Stimulated activated CD4-positive, alpha-beta T cell treated with anti-CD3 and anti-CD28 coated beads, Interleukin-15, amount 100 ng/mL, for 24 hours (primary cell): Measurements from ENCODE around the gene ZCCHC17.
"Not testable (repeated sequence)": the region's sequence is repeated elsewhere in the genome, so short reads cannot be mapped to it uniquely, and the experiment has no call there.

Source experiments
- DNase-seq: peaks from one replicate; pipeline ENCODE4 v3.0.0-alpha.2; 2020

ZCCHC17 gene

DNA sequence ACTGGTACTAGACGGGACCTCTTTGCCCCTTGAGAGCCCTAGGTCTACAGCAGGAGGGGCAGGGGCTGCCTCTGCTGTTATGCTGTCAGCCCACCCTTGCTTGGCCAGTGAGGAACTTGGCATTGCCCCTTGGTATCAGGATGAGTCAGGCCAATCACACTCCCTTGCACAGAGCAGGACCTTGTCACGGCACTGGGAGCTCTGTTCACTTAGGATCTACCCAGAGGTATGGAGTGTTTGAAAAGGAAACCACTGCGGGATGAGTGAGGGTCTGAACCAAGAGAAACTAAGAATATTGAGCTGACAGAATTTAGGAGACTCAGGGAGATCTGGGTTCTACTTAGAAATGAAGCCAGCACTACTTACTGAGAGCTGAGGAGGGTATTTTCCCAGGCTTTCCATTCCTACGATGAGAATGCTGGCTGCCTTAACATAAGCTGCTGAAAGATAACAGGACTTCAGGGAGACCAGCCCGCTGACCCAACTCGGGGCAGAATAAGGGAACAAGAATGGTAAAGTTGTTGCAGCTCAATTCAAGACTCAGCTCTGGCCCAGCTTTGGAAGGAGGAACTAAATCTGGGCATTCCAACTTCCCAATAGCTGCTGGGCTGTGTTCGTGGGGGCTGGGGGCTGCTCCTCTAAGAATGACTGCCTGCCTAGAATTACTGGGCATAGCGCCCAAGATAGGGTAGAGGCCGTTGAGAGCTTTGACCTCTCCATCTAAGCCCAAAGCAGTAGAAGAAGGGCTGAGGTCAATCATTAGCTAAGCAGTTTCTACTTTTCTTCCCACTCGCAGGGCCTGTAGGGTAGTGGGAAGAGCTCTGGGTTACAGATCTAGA lies 74.5 kb downstream of the ZCCHC17 start:
- no peak for DNase-seq

DNA sequence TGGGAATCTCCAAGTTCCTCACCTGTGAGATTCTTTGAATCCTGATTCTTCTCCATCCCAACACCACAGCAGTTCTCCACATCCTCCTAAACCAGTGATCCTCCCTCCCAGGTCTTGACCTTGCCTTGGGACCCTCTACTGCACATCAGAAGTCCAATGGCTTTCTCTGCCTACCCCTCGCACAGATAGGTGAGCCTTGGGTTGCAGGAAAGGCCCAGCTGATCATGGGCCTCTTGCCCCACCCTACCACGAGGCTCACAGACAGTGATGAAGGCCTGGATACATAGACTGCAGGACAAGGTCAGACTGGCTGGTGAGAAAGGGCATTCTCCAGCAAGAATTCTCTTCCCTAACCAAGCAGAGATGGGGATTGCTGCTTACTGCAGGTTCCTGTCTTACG lies 75.2 kb downstream of the ZCCHC17 start:
- no peak for DNase-seq

DNA sequence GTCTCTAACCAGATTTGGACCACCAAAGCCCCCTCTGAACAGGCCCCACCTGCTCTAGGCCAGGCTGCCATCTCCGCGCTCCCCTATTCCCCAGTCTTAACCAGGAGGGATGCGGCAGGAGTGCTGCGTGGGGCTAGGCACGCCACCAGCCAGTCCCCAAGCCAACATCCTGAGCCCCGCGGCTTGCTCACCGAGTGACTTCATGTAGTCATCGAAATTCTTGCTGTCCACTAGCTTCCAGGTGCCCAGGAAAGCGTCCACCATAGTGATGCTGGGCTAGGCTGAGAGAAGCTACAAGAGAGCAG lies 75.9 kb downstream of the ZCCHC17 start:
- no peak for DNase-seq

DNA sequence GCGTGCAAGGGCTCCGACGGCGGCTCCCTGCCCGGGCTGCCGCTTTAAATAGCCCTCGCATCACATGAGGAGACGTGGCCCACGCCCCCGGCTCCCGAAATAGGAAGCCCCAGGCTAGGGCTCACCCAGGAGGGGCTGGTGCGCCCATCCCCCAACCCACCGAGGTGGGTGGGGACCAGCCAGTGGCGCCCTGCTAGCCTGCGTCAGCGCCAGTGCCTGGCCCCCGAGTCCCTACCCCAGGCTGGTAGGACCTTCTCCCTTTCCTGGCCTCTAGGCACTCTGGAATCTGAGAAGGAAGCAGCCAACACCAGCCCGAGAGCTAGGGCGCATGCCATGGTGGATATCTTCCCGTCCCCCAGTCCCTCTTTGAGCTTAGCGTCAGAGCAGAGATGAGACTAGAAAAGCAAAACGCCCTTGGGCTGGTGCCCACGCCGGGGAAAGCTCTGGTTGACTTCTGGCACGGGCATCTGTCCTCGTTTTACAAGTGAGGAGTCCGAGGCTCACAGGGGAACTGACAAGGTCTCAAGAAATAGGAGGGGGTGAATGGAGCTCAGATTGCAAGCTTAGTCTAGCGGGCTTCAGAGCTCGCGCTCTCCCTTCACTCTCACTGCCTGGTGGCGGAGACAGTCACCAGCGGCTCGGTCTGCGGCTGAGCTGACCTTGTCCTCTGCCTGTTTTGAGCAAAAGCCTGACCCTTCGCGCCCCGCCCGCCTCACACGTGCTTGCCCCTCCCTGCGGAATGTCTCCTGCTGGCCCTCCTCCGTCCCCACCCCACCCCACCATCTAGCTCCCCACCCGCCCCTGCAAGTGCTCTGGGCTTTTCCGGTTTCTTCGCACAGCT lies 76.4 kb downstream of the ZCCHC17 start, which contains the start of gene FABP3:
TSS of gene FABP3 (minus strand) at position 21 of the 841 bp plus-strand sequence. CDS start 62 bp downstream, outside the sequence.
- peak; percentile 30 for DNase-seq

DNA sequence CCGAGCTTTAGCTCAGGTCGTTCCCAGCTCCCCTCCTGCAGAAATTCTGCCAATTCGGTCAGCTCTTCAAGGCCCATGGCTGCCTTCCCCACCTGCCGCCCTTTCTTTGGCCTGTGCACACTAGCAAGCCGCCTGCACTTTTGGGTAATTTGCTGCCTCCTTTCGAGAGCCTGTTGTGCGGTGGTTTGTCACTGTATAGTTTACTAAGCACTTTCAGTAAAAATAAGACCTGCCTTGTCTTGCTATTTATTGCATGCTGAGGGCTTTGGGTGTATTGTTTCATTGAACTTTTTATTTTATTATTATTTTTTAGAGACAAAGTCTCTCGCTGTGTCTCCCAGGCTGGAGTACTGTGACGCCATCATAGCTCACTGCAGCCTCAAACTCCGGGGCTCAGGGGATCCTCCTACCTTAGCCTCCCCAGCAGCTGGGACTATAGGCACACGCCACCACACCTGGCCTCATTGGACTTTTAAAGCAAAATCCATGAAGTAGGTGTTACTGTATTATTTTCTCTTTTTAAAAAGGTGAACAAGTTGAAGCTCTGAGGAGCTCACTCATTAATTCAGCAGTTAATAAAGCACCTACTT lies 77.2 kb downstream of the ZCCHC17 start:
- no peak for DNase-seq

DNA sequence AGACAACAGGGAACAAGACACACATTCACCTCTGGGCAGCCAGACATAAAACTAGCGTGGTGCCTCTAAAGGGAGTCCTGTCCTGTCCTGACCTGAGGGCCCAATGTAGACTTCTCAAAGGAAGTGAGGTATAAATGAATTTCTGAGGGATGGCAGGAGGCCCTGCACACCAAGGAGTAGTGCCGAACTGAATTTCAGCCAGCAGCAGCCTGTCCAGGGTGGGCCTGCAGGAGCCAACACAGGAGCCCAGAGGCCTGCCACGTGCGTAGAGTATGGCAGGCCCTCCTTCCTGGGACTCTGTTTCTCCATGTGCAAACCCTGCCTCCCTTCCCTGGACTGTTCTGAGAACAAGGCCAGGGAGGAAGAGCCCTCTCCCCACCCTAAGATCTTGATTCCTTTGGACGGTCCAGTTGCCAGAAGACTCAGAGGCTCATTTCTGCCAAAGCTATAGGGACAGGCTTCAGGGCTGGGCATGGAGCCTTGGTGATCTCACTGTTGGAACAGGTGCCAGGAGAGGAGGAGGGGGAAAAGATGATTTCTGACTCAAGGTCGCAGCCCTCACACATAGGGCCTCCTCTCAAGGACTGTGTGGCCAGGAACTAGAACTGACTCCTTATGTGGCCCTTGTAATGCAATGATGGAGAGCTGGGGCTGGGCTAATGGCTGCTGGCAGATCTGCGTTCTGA lies 77.8 kb downstream of the ZCCHC17 start:
- no peak for DNase-seq

DNA sequence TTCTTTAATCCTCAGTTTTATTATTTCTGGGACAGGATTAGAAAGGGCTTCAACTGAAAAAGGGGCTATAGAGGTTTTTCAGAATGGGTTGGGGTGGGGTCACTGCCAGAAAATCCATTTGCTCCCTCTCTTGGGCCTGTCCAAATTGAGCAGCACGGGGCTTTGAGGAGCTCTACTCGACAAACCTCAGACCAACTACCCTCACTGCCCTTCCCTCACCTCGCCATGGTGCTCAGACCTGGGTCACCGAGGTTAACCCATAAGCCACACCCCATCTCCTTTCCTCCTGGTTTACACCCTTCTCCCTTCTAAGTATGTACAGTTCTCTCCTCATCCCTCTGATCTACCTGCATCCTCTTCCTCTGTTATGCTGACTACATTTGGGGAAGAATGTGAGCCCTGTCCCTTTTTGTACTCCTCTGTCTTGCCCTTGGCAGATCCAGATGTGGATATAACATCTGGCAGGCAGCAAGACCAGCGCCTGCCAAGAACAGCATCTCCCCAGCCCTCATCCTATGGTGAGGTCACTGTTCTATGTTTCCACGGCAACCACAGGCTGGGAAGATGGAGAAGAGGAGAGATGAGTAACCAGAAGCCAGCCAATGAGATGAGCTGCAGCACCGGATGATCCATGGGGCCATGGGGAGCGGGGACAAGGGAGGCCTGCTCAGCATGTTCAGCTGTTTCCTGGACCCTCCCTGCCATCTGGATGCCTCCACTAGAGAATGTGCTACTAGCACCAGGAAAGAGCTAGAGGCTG lies 79.7 kb downstream of the ZCCHC17 start:
- DNase-seq = no peak

DNA sequence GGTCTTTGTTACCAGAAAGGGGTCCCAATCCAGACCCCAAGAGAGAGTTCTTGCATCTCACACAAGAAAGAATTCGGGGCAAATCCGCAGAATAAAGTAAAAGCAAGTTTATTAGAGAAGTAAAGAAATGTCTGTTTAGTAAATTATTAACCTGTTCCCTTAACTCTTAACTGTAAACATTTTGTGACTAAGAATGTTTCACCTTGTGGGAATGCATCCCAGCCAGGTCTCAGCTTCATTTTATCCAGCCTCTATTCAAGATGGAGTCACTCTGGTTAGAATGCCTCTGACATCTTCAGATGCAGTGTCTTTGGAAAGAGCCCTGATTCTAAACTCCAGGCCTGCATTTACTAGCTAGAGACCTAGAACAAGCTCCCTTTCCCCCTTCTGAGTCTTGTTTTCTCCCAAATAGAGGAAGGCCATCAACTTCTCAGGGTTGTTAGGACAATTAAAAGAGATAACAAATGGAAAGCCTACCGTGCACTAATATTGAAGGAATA lies 80.6 kb downstream of the ZCCHC17 start:
- no peak for DNase-seq

DNA sequence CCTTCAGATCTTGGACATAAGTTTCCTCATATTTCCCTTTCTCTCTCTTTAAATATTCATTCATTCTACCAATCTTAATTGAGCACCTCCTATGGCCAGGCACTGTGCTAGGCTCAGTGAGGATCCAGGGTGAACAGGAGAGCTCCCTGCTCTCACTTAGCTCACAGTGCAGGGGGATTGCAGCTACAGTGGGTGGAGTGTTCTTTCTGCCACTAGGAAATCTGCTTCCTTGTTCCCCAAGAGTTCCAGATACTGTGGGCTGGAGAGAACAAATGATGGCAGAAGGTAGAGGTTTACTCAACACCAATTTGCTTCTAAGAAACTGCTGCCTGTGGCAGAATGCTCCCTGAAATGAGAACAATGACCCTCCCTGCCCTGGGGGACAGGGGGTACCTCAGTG lies 81.2 kb downstream of the ZCCHC17 start:
- no peak for DNase-seq

DNA sequence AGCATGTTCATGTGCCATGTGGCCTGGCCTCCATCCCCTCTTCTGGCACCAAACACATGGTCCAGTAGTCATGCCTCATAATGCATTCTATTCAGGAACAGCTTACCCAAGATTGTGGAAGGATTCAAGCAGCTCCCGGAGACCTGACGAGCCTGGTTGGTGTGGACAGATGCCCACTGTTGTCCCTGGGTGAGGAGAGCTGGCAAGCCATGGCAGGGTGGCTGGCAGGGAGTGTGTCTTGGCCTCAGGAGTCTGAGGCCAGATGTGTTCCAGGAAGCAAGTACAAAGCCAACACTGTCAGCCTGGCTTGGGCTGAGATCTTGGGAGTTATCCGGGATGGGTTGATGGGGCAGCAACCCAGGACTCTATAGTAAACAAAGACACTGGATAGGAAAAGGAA lies 83.3 kb downstream of the ZCCHC17 start:
- no peak for DNase-seq

DNA sequence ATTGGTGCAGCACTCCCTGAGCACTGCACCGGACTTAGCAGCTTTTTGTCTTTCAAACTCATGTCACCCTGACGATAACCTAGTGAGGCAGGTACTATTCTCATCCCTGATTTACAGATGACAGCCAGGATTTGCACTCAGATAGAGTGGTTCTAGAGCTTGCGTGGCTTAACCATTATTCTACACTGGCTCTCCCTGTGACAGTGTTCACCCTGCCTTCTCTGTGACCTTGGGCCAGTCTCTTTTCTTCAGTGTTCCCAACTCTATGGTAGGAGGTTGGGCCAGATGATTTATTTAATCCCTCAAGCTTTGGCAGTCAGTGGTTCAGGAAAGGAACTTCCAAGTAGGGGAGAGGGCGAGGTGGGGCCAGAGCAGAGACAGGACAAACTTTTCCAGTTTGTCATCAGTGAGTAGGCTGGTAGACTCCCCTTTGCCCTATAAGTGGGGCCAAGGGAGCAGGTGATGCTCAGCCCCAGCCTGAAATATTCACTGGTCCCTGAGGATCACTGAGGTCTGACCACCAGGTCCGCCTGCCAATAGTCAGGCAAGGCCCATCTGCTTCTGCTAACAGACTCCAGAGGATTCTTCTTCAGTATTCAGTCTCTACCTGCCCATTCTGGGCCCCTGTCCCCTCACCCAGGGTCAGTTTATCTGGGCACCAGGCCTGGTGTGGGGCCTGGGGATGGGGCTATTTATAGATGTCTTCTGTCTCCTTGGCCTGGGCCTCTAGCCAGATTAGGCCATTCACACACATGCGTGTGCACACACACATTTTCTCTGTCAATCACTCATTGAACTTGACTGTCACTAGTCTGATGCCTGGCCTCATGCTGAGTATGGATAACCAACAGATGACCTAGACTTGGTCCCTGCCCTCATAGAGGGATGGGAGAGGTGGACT lies 84.8 kb downstream of the ZCCHC17 start:
- DNase-seq = no peak

DNA sequence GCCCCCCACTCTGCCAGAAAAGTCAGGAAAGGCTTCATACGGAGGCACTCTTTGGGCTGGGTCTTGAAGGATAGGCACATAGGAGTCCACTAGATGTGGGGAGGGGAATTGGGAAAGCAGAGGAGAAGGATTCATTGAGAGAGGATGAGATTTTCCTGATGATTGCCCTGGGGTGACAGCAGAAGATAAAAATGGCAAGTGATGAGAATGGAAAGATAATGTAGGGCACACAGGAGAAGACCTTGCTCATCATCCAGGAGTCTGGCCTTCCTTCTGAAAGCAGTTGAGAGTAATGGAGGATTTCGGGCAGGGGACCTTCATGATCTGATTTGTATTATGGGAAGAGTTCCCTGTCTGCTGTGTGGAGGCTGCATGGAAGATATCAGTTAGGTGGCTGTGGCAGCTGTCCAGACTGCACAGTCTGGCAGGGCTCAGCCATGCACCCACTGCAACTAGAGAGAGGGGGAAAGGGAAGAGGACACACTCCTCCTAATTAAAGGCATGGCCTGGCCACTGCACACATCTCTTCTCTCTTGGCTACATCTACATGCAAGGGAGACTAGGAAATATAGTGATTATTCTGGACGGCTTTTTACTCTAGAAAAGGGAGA lies 85.7 kb downstream of the ZCCHC17 start:
- DNase-seq = no peak

DNA sequence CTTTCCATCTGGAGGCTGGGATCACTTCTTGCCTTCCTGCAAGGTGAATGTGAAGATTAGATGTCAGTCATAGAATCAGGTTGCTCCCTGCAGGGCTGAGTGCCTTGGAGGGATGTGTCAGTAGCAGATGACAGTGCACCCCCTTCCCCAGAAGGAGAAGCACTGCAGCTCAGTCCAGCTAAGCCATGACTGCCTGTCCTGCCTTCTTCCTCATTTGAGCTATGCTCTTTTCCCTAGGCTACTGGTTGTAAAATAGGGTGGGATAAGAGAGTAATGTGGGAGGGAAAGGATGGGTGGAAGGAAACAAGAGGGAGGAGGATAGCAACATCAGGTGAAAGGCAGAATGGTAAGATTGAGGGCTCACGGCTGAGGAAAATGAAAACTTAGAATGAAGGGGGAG lies 87.1 kb downstream of the ZCCHC17 start:
- DNase-seq = no peak

DNA sequence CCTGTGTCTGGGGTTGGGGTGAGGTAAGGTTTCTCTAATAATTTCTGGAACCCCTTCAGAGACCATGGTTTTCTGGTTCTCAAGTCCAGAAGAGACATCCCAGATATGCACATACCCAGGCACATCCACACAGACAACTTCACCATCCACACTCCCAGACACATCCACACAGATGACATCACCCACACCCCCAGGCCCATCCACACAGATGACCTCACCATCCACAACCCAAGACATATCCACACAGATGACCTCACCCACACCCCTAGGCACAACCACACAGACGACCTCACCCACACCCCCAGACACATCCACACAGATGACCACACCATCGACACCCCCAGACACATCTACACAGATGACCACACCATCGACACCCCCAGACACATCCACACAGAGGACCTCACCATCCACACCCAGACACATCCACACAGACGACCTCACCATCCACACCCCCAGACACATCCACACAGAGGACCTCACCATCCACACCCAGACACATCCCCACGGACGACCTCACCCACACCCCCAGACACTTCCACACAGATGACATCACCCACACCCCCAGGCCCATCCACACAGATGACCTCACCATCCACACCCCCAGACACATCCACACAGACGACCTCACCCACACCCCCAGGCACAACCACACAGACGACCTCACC lies 89.9 kb downstream of the ZCCHC17 start:
- not testable (repeated sequence) for DNase-seq

DNA sequence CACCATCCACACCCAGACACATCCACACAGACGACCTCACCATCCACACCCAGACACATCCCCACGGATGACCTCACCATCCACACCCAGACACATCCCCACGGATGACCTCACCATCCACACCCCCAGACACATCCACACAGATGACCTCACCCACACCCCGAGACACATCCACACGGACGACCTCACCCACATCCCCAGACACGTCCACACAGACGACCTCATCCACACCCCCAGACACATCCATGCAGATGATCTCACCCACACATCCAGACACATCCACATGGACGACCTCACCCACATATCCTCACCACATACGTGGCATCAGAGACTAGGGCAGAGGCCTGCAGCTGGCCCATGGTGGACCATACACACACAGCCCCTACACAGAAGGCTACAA lies 90.8 kb downstream of the ZCCHC17 start:
- DNase-seq = no peak

DNA sequence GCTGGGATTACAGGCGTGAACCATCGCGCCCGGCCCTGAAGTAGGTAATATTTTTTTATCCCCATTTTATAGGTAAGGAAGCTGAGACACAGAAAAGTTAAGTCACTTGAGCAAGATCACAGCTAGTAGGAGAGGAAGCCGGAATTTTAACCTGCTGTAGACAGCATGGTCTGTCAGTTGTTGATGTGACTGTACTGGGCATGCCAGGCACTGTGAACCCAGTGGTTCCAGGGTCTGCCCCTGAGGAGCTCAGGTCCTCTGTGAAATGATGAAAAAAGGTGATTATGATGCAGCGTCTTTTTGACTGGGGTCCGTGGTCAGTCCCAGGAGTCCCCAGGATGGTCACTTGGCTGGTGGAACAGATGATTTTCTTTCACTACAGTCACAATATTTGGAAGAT lies 92.8 kb downstream of the ZCCHC17 start:
- DNase-seq = no peak

DNA sequence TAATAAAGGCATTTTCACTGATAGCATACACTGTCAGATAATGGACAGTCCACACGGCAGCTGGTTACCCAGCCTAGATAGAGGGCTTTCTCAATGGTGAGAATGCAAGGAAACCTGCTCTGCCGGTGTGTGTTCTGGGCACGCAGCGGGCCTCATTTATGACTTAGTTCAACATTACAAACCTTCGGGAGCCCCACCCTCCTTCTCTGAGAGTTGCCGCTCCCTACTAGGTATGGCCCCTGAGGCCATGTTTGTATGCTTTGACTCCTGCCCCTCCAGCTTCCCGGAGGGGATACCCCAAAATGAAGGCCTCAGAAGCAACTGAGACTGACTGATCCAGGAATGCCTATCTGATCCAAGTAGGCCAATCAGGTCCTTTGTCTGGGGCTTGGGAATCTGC lies 93.2 kb downstream of the ZCCHC17 start:
- no peak for DNase-seq

DNA sequence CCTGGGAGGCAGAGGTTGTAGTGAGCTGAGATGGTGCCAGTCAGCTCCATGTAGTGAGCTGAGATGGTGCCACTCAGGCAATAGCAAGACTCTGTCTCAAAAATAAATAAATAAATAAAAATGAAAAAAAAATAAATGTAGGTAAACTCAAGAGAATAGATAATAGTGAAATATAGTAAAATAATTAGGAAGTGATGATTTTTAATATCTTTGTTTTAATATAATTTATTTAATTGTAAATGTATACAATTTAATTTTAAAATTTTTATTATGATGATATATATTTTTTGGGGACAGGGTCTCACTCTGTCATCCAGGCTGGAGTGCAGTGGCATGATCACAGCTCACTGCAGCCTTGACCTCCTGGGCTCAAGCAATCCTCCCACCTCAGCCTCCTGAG lies 96.6 kb downstream of the ZCCHC17 start:
- no peak for DNase-seq

DNA sequence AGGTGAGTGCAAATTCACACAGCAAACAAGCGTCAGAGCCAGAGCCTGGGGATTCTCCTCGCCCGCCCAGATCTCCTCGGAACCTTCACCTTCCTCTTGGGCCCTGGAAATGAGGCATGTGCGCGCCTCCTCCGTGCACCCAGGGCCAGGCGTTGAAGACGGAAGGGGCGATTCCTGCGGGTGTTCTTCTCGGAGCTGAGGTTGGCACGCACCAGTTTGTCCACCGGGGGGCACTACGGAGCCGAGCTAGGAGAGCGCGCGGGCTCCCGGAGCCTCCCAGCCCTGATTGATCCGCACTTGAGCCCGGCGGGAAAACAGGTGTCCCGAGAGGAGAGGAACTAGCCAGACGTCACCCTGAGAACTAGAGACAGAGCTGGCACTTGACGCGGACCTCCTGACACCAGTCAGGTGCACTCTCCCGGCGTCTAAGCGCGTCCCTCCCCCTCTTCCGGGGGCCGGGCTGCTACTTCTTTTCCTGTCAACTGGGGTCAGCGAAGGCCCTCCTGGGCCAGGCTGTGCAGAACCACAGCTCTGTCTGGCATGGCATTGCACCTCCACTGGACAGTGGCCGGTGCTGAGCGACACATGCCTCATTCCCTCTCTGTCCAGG lies 97.9 kb downstream of the ZCCHC17 start:
- peak; percentile 90 for DNase-seq
